GM18526 (cell line): Measurements from ENCODE around the gene SCN5A.

Experiments used
- POLR2A ChIP-seq: IDR thresholded peaks from 3 replicates; pipeline ENCODE4 v1.6.1; 2011; ENCODE audit not compliant: insufficient read length; ENCODE audit errors: extremely low read depth

Gene SCN5A

DNA sequence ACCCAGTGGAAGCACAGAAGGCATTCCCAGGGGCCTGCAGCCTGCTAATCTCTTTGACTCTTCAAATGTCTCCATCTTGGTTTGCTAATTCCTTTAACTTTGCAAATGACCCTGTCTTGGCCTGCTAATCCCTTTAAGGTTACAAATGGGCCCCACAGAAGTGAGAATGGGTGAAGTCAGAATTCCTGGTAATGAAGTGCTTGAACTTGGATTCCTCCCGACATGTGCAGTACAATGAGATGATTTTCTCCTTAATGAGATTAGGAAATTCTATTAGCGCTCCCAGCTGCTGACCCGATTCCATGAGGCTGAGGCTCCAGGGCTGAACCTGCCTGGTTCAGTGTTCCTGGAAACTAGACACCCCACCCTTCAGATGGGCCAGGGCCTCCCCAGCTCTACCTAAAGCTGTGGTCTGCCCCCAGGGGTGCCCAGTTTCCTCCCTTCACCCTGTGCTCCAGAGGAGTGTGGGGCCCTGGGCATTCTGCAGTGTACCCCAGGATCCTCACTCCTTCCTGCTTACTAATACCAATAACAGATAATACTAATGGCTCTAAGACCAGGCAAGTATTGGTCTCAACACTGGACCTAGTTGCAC, 47.4 kb downstream of the SCN5A start:
- TF ChIP-seq POLR2A, result no peak

GRCh38 chr3:38600551-38600950, 48.9 kb downstream of the SCN5A start:
- no peak for TF ChIP-seq POLR2A

DNA sequence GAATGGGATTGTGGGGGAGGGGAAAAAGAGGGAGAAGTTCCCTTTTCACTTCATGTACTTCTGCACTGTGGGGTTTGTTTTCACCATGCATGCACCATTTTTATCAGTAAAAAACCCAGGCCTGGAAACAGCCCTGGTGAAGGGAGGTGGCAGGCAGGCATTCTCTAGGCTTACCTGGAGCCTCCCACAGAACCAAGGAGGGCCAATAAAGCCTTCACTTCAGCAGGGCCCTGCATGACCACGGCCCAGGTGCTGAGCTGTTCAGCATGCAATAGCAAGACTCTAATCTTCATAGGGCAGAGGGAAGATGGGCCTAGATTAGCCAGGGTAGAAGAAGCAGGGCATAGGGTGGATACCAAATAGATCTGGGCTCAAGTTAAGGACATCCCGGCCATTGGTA, 49.6 kb downstream of the SCN5A start:
- TF ChIP-seq POLR2A, result no peak

DNA sequence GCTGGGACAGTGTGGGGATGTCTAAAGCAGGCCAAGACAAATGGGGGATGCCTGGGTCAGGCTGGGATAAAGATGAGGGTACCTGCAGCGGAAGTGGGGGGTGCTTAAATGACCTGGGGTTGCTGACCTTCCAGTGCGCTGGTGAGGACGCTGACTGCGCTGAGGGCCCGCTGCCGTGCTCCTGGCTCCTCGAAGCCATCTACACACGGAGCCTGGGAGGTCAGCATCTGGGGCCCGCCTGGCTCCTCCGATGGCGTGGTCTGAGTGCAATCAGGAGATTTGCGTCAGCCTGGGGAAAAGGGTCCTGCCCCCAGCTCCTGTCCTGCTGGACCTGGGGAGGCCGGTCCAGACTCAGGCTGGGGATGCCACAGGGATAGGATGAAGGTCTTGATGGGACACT, 50.7 kb downstream of the SCN5A start:
- TF ChIP-seq POLR2A, result no peak

GRCh38 chr3:38597502-38598060, 51.9 kb downstream of the SCN5A start:
- no peak for TF ChIP-seq POLR2A

DNA sequence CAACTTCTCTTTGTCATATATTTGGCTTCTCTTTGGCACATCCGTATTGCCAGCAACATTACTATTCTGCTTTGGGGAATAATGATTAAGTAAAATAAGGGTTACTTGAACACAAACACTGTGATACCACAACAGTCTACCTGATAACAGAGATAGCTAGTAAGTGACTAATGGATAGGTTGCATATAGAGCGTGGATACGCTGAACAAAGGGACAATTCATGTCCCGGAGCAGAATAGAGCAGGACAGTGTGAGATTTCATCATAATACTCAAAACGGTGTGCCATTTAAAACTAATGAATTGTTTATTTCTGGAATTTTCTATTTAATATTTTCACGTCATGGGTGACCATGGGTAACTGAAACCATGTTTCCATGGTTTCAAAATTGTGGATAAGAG, 54.1 kb downstream of the SCN5A start:
- no peak for TF ChIP-seq POLR2A

GRCh38 chr3:38590521-38590920, 59.0 kb downstream of the SCN5A start:
- no peak for TF ChIP-seq POLR2A

DNA sequence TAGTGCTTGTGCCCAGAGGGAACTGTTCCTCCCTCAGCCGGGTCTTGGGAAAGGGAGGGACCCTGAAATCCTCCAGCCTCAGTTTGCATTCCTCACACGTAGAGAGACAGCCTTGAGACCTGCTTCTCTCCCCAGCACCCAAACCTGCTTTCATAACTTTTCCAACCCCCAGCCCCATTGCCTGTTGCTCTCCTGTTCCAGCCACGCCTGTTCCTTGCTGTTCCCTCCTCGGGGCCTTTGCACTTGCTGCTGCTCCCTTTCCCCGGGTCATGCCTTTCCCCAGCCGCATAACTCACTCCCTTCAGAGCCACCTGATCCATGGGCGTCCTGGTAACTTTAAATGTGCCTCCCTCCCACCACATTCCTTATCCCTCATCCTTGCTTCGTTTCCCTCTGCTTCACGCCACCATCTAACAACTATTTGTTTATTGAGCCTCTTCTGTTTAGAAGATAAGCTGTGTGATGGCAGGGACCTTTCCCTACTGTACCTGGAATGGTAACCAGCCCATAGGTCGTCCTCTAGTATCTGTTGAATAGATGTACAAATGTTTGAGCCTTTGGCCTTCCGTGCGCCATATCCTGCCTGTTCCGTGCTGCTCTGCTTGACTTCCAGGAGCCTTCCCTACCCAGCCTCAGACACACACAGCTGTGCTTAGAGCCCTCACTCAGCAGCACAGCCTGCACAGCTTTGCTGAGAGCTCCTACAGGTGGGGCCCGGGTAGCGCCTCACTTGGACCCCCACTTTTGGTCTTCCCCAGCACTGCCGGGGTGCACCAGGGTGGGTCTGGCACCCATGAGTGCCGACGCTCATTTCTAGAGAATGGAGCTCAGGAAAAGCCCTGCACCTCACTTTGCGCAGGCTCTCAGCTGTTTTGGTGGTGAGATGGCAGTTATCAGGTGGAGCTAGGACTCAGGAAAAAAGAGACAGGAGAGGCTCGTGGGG, 60.2 kb downstream of the SCN5A start:
- TF ChIP-seq POLR2A, result no peak

DNA sequence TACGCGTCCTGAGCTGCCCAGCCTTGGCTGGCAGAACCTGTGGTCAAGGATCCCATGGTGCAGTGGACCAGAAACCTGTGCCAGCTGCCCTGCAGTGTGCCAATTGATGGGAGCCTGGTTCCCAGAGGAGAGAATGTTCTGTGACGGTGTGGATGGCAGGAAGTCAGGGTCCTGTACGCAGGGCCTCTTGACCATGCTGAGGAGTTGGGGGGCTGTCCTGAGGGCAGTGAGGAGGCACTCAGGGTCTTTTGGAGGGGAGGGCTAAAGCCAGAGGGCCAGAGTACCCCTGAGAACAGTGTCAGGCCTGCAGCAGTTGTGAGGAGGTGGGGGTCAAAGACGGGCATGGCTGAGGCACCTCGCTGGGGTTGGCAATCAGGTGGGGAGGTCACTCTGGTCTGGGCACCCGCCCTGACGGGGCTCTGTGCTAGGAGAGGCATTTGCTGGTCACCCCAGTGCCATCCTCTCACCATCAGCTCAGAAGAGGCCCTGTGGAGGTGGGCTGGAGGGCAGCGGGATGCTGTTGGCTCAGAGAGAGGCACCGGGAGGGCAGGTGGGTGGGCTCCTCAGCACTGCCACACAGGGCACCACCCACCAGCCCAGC, 61.0 kb downstream of the SCN5A start:
- TF ChIP-seq POLR2A, result no peak

DNA sequence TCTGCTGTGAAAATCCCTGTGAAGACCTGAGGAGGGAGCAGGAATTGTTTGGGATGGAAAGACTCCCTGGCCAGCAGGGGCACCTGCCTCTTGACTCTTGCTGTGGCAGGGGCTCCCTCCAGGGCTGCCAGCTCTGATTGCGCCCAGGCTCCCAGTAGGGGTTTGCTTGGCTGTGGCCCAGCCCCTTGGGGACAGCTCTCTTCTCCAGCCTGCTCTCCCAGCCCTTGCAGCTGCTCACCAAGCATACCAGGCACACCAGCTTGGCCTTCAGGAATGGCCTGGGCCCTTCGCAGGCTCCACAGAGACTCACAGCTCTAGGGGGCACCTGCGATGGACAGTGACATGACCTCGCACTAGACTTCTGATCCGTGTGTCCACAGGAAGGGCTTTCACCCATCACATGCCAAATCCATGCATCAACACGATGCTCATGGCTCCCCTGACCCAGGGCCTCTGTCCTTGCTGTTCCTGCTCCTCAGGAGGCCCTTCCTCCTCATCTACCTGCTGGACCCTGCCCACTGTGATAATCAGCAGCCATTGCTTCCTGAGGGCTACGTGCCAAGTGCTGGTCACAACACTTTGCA, 61.8 kb downstream of the SCN5A start:
- no peak for TF ChIP-seq POLR2A

DNA sequence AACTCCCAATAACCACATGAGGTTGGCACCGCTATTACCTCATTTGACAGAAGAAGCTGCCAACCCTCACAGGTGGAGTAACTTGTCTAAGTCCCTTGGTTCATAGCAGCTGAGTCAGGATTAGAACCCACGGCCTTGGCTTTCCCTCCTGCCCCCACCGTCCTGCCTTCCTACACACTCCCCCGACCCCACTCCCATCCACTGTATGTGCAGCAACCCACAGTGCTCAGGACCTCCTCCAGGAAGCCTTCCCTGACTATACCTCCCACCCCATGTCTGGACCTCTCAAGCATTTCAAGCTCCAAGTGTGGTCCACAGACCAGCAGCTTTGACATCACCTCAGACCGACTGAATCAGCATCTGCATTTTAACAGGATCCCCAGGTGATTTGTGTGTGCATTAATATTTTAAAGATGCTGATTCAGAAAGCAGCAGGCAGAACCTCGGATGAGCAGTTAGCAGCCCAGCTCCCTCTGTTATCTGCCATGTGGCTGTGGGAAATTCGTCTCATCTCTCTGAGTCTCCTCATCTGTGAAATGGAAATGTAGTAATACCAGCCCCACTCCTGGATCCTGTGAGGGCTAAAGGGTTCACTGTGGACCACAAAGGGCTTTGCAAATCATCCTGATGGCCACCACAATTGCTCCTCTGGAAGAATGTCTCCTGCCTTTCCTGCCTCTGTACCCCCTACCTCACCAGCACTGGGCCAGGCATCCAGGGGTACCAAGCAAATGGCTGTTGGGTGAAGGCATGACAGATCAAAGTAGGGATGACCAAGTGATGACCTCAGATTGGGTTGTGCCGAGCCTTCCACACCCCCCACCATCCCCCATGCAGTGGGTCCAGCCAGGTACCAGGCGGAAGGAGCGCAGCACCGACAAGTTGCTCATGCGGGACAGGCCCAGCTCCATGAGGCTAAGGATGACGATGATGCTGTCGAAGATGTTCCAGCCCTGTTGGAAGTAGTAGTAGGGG, 62.7 kb downstream of the SCN5A start:
- no peak for TF ChIP-seq POLR2A

GRCh38 chr3:38585791-38586420, 63.6 kb downstream of the SCN5A start:
- no peak for TF ChIP-seq POLR2A

- TF ChIP-seq POLR2A, result no peak
Measured at GRCh38 chr3:38583688-38584087, 65.8 kb downstream of the SCN5A start.
